A549 treated with CpdA at 1 μM for 4 hours (cell line): Measurements from ENCODE around the gene H3-3A. TPM values are rescaled to one million over a fixed set of nuclear protein-coding genes. Genes with fewer than 3 reads are reported as not detected.

ENCODE experiments used
- total RNA-seq: library from RNA; stranded (reverse); fragments of 200-300 nt; extraction: Qiagen RNA extraction; gene quantifications from 5 replicates; pipeline ENCODE4 v1.2.3, GENCODE V29; 2022; ENCODE audit warnings: low read depth

Gene H3-3A
- total RNA-seq, result 411 to 461 TPM (median 452 TPM) in 5 replicates

DNA sequence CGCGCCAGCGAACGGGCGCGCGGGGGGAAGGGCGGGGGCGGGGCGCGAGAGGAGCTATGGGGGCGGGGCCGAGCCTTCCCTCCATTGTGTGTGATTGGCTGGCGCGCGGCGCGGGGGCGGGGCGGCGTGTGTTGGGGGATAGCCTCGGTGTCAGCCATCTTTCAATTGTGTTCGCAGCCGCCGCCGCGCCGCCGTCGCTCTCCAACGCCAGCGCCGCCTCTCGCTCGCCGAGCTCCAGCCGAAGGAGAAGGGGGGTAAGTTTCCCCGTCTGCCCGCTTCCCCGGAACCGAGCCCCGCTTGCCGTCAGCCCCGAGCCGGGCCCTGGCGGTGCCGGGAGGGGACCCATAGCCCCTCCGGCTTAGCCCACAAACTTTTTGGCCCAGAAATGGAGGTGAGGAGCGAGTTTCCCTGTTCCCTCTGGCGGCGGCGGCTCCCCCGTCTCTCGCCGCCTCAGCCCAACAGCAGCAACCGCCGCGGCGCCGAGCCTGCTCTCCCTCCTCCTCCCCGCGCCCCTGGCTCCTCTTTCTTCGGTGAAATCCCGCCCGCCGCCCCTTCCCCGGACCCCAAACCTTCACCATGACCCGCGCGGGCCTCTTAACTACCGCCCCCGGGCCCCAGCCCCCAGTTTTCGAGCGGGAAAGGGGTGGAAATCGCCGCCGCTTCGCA, at the start of gene H3-3A:
TSS of gene H3-3A (plus strand) at position 159 of the 666 bp plus-strand sequence. CDS start 1,636 bp downstream, outside the sequence.

Other genes starting within 250 kb of the H3-3A start
- gene TMEM63A, start 180.3 kb upstream of the H3-3A start, total RNA-seq, result 5.5 to 7.6 TPM (median 6.7 TPM) in 5 replicates
- gene LEFTY1, start 173.6 kb upstream of the H3-3A start, total RNA-seq, result 0.19 to 0.41 TPM (median 0.28 TPM) in 4 of 5 replicates, not detected in the other
- 49.5 to 60.4 TPM (median 58.9 TPM) in 5 replicates for gene PYCR2, start 138.5 kb upstream of the H3-3A start, total RNA-seq
- gene LEFTY2, start 121.5 kb upstream of the H3-3A start, total RNA-seq, result not detected in 5 replicates
- gene SDE2, start 63.4 kb upstream of the H3-3A start, total RNA-seq, result 6.5 to 12.4 TPM (median 7.0 TPM) in 5 replicates
- 24.7 to 27.5 TPM (median 26.0 TPM) in 5 replicates for gene ACBD3, start 124.0 kb downstream of the H3-3A start, total RNA-seq
- 0.06 to 0.24 TPM in 2 of 5 replicates, not detected in the others for gene MIXL1, start 160.9 kb downstream of the H3-3A start, total RNA-seq
- 7.1 to 9.0 TPM (median 7.4 TPM) in 5 replicates for gene LIN9, start 246.4 kb downstream of the H3-3A start, total RNA-seq